SK-N-SH (cell line): ENCODE data around the gene TMEM107.

Experiments used
- CHD2 ChIP-seq: fragments of 150-350 bp; IDR thresholded peaks from 2 replicates; pipeline ENCODE4 v1.6.1; 2018; ENCODE audit warnings: low read length; ENCODE audit not compliant: partially characterized antibody
- CTCF ChIP-seq: fragments of 200-600 bp; sonication (generic); IDR thresholded peaks from 2 replicates; pipeline ENCODE4 v1.6.1; 2017; ENCODE audit warnings: antibody characterized with exemption, mild to moderate bottlenecking, moderate library complexity
- EP300 ChIP-seq, 2 experiments: IDR thresholded peaks; 2 replicates each; pipeline versions ENCODE4 v1.4.0 to v1.6.1; 2012; ENCODE audit warnings: borderline replicate concordance in 1 of 2, low read depth in 1 of 2, low read length in 1 of 2
- EZH2phosphoT487 ChIP-seq: fragments of 200-600 bp; sonication (generic); IDR thresholded peaks from 2 replicates; pipeline ENCODE4 v1.6.1; 2017; ENCODE audit warnings: low read depth, mixed run types, mild to moderate bottlenecking, antibody characterized with exemption, moderate library complexity, borderline replicate concordance
- PBX3 ChIP-seq: IDR thresholded peaks from 2 replicates; pipeline ENCODE4; 2012
- POLR2AphosphoS5 ChIP-seq: IDR thresholded peaks from 2 replicates; pipeline ENCODE4 v1.6.1; 2012; ENCODE audit warnings: low read depth, low read length
- REST ChIP-seq: IDR thresholded peaks from 2 replicates; pipeline ENCODE4 v1.6.1; 2012; ENCODE audit warnings: mild to moderate bottlenecking, low read depth, low read length, moderate library complexity
- SIN3A ChIP-seq: IDR thresholded peaks from 2 replicates; pipeline ENCODE4 v1.6.1; 2012; ENCODE audit warnings: low read depth, mild to moderate bottlenecking, low read length, moderate library complexity, borderline replicate concordance
- SMC3 ChIP-seq: IDR thresholded peaks from 2 replicates; pipeline ENCODE4 v1.6.1; 2012; ENCODE audit warnings: low read depth, low read length, improper control_type of control experiment

GRCh38 chr17:8125154-8125946 lies 50.8 kb downstream of the TMEM107 start:
- TF ChIP-seq SMC3, result no peak
- TF ChIP-seq POLR2AphosphoS5, result peak; percentile 77
- no peak for TF ChIP-seq EZH2phosphoT487
- no peak for TF ChIP-seq CTCF
- peak; percentile 56; the same call in 1 of the 2 replicates for TF ChIP-seq REST
- TF ChIP-seq SIN3A, result 0 out of 2 replicates have a peak, but pooled peaks have one; percentile 31
- no peak for TF ChIP-seq PBX3
- TF ChIP-seq CHD2, result no peak
- no peak for TF ChIP-seq EP300 (IDR thresholded peaks at IDR 0.05; ENCODE audit: borderline replicate concordance in 1 of 2, low read depth in 1 of 2, low read length in 1 of 2)
